ENCODE data around the gene MRPS22.

The MRPS22 gene

DNA sequence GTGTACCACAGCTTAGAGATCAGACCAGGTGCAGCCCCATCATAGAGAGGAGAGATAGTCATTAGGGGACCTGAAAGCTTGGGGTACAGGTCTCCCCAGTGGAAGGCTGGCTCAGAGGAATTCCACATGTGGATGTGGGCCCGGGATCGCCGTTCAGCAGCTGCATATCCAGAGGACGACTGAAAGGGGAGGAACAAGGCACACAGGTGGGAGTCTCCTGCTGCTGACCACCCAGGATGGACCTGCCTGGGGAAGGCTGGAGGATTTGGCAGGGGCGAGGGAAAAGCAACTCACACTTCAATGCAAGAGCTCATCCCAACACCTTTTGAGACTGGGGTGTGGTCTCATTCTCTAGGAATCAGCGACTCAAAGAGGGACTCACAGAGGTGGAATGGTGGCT, 25.0 kb upstream of the MRPS22 start:
- no peak for DNase-seq (ENCODE audit: low spot score in 2 of 2)
- H3K4me1 ChIP-seq: no peaks in the 10 kb centered on the region
- no peaks in the 10 kb centered on the region for H3K36me3 ChIP-seq (replicated peaks)
- peaks cover 3% of the 10 kb centered on the region for H3K27me3 ChIP-seq (ENCODE audit: low read depth)
- no peaks in the 10 kb centered on the region for H3K9me3 ChIP-seq
- no peak overlapping the region for H3K4me3 ChIP-seq
- in situ Hi-C loops (cut with MboI; ENCODE audit: low sequenced_read_pairs): no loop called here

DNA sequence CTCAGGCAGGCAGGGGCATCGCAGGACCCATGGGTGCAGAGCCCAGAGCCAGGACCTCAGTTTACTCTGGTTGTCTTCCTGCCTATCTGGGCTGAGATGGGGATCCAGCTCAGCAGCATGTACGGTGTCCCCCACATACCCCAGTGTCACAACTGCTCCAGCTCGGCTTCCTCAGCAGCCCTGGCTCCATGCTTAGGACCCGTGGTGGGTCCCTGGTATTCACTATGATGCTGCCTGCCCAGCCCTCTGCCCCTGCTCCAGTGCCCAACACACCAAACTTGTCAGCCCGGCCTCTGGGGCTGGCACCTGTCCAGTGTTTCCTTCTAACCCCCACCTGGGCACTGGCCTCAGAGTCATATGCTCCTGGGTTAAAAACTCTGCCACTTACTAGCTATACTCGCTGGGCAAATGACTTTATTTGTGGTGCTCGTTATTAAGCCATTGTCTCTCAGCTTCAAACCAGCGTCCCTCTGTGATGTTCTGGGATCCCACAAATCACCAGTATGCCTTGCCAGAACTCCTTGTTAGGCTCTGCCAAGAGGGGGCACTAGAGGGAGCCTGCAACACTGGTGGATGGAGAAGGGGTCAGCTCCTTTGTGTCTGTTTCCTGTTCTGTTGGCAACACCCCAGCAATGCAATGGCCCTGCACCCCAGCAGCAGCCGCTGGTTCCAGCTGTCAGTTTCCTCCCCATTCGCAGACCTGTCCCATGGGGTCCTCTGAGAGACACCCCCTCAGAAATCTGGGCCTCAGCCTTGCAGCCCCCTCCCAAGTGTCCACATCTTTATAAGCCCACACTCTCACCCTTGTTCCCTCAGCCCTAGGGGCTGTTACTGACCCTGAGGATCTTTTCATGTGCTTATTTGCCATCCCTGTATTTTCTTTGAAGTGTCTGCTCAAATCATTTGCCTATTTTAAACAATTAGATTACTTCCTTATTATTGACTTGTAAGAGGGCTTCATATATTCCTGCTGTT, 24.1 kb upstream of the MRPS22 start:
- Histone ChIP-seq H3K27me3 (ENCODE audit: low read depth) (peaks cover 6% of the 10 kb centered on the region), H3K4me3 (no peak overlapping the region), H3K4me1 (no peaks in the 10 kb centered on the region), H3K36me3 (replicated peaks) (no peaks in the 10 kb centered on the region), H3K9me3 (no peaks in the 10 kb centered on the region)
- peak in 1 of 2 experiments; percentile 61 for DNase-seq (ENCODE audit: low spot score in 2 of 2)
- in situ Hi-C loops (cut with MboI; ENCODE audit: low sequenced_read_pairs): no loop called here

DNA sequence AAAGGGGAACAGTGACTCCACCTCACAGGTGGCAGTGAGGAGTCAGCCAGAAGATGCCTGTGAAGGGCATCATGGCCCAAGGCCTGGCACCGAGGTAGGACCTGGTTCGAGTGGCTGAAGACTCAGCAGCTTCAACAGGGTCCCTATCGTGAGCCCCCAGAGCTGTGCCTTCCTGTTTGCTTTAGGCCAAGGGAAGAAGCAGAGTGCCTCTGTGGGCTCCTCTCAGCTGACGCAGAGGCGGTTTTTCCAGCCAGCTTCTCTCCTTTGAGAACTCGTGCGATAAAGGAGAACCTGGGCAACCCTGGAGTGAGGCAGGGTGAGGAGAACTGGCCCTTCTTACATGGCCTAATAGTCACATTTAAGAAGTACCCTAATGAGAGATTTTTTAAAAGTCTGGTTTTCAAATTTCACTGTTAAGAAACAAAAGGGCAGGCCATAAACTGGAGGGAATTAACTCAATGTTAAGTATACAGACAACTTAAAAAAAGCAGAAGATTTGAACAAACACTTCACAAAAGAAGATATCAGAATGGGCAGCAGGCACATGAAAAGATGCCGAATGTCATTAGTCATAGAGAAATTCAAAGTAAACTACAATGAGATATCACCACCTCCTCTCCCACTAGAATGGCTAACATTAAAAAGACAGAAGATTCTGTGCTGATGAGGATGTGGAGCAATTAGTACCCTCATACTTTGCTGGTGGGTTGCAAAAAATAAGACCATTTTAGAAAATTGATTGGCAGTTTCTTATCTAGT, 23.1 kb upstream of the MRPS22 start:
- Histone ChIP-seq H3K4me1 (no peaks in the 10 kb centered on the region), H3K36me3 (replicated peaks) (no peaks in the 10 kb centered on the region), H3K4me3 (no peak overlapping the region), H3K27me3 (ENCODE audit: low read depth) (peaks cover 6% of the 10 kb centered on the region), H3K9me3 (no peaks in the 10 kb centered on the region)
- in situ Hi-C loops (cut with MboI; ENCODE audit: low sequenced_read_pairs): no loop called here
- no peak for DNase-seq (ENCODE audit: low spot score in 2 of 2)

DNA sequence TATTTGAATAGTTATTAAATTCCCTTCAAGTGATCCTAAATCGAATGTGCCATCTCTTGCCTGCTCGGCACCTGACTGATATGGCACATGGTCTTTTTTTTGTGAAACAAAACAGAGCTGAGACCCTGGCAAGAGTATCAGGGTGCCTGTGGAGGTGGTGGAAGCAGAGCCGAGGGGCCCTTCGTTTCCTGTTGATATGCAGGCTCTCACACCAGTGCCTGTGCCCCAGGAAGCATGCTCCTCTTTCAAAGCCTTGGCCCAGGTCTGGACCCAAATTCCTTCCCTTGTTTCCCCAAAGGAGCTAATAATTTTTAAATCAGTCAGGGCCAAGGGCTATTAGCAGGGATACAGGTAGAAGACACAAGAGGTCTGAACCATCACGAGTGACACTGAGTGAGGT, 21.5 kb upstream of the MRPS22 start:
- Histone ChIP-seq H3K4me3 (no peak overlapping the region), H3K9me3 (no peaks in the 10 kb centered on the region), H3K27me3 (ENCODE audit: low read depth) (peaks cover 6% of the 10 kb centered on the region), H3K4me1 (no peaks in the 10 kb centered on the region), H3K36me3 (replicated peaks) (no peaks in the 10 kb centered on the region)
- in situ Hi-C loops (cut with MboI; ENCODE audit: low sequenced_read_pairs): no loop called here
- DNase-seq (ENCODE audit: low spot score in 2 of 2): no peak

DNA sequence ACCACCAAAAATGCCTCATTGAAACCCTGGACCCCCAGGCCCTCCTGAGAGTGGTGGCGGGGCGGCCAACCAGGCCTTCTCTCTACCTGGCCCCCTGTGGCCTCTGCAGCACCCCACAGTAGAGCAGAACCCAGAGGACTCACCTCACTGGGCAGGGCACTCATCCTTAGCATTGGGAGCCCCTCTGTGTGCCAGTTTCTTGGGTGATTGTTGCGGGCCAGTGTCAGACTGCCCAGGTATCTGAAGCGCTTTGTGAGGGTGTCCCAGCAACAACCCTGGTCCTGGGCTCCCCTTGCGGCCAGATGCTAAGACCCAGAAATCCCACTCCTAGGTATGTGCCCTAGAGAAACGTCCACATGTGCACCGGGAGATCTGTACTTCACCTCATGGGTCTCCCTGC, 20.7 kb upstream of the MRPS22 start:
- Histone ChIP-seq H3K36me3 (replicated peaks) (no peaks in the 10 kb centered on the region), H3K4me1 (no peaks in the 10 kb centered on the region), H3K9me3 (no peaks in the 10 kb centered on the region), H3K4me3 (no peak overlapping the region), H3K27me3 (ENCODE audit: low read depth) (peaks cover 6% of the 10 kb centered on the region)
- in situ Hi-C loops (cut with MboI; ENCODE audit: low sequenced_read_pairs): no loop called here
- no peak for DNase-seq (ENCODE audit: low spot score in 2 of 2)

DNA sequence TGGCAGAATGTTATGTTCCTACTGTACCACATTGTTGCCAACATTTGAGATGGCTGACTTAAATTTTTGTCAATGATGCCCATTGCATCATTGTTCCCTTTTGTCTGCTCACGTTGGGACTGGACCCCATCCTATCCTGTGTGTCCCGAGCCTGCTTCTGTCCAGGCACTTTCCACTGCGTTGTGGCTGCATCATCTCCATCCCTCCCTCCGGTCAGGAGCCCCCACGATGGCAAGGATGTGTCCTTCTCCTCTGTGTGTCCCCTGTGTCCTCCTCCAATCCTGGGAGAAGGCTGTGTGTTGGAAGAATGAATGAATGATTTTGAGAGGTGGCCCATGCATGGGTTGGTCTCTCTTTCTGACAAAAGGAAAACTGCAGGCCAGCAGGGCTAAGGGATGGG, 19.4 kb upstream of the MRPS22 start:
- H3K36me3 ChIP-seq (replicated peaks): no peaks in the 10 kb centered on the region
- no peak for DNase-seq (ENCODE audit: low spot score in 2 of 2)
- peaks cover 6% of the 10 kb centered on the region for H3K27me3 ChIP-seq (ENCODE audit: low read depth)
- no peaks in the 10 kb centered on the region for H3K4me1 ChIP-seq
- H3K9me3 ChIP-seq: no peaks in the 10 kb centered on the region
- in situ Hi-C loops (cut with MboI; ENCODE audit: low sequenced_read_pairs): no loop called here
- no peak overlapping the region for H3K4me3 ChIP-seq

DNA sequence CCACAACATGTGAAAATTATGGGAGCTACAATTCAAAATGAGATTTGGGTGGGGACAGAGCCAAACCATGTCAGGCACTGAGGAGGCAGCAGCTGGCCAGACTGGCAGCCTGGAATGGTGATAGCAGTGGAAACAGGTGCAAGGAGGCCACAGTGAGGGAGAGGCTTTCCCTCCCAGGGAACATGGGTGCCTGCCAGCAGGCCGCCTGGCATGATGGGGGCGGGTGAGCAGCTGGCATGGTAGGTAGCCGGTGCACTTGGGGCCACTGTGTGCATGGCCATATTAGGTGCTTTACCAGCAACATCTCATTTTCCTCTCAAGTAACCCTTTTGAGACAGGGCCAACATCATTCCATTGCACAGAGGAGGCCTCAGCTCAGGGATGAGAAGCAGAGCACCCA, 18.3 kb upstream of the MRPS22 start:
- peaks cover 6% of the 10 kb centered on the region for H3K27me3 ChIP-seq (ENCODE audit: low read depth)
- no peaks in the 10 kb centered on the region for H3K36me3 ChIP-seq (replicated peaks)
- no peak for DNase-seq (ENCODE audit: low spot score in 2 of 2)
- H3K9me3 ChIP-seq: no peaks in the 10 kb centered on the region
- in situ Hi-C loops (cut with MboI; ENCODE audit: low sequenced_read_pairs): no loop called here
- no peak overlapping the region for H3K4me3 ChIP-seq
- H3K4me1 ChIP-seq: no peaks in the 10 kb centered on the region

DNA sequence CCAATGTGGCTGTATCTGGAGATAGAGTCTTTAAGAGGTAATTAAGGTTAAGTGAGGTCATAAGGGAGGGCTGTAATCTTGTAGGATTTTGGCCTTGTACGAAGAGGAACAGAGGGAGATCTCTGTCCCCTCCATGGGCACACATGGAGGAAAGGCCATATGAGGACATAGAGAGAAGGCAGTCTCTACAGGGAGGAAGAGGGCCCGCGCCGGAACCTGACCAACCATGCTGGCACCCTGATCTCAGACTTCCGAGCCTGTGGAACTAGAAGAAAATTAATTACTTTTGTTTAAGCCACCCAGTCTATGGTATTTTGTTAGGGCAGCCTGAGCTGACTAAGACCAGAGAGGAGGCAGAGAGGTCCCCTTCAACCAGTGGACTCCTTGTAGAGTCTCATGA, 17.7 kb upstream of the MRPS22 start:
- in situ Hi-C loops (cut with MboI; ENCODE audit: low sequenced_read_pairs): no loop called here
- Histone ChIP-seq H3K9me3 (no peaks in the 10 kb centered on the region), H3K4me1 (no peaks in the 10 kb centered on the region), H3K36me3 (replicated peaks) (no peaks in the 10 kb centered on the region), H3K27me3 (ENCODE audit: low read depth) (peaks cover 6% of the 10 kb centered on the region), H3K4me3 (no peak overlapping the region)
- DNase-seq (ENCODE audit: low spot score in 2 of 2): no peak

DNA sequence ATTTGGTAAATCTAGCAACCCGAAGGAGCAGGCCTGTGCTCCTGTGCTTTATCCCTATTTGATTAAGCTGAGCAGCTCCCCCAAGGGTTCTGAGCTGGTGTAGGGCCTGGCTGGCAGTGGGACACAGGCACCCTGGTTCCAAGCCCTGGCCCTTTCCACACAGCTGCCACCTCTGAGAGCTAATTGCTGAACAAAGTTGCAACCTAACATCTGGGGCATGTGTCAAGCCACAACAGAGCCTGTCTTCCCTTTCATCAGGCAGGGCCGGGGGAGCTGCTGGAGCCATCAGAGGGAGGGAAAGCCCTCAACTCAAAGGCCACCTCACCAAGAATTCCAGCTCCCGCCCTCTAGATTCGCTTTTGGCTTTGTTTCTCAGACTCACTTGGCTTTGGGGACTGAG, 17.1 kb upstream of the MRPS22 start:
- no peak overlapping the region for H3K4me3 ChIP-seq
- in situ Hi-C loops (cut with MboI; ENCODE audit: low sequenced_read_pairs): no loop called here

DNA sequence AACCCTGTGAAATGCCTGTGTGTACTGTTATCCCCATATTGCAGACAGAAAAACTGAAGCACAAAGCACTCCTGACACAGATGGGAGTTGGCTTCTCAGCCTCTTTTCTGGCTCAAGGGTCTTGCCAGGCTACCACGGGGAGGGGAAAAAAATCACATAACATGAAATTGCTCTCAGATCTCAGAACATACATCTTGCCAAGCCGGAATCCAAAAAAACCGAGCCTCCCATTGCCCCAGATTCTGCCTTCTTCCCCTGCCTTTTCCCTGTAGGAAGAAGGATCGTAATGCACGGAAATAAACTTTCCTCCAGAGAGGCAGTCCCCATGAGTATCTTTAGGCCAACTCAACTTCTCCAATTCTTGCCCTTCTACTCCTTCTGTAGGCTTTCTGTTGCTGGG, 16.6 kb upstream of the MRPS22 start:
- no peaks in the 10 kb centered on the region for H3K4me1 ChIP-seq
- H3K36me3 ChIP-seq (replicated peaks): no peaks in the 10 kb centered on the region
- peaks cover 8% of the 10 kb centered on the region for H3K27me3 ChIP-seq (ENCODE audit: low read depth)
- in situ Hi-C loops (cut with MboI; ENCODE audit: low sequenced_read_pairs): no loop called here
- no peak for DNase-seq (ENCODE audit: low spot score in 2 of 2)
- H3K4me3 ChIP-seq: no peak overlapping the region
- H3K9me3 ChIP-seq: no peaks in the 10 kb centered on the region

More for the DNA sequence above, 17.1 kb upstream of the MRPS22 start:
- peaks cover 6% of the 10 kb centered on the region for H3K27me3 ChIP-seq (ENCODE audit: low read depth)
- H3K36me3 ChIP-seq (replicated peaks): no peaks in the 10 kb centered on the region
- H3K4me1 ChIP-seq: no peaks in the 10 kb centered on the region
- no peaks in the 10 kb centered on the region for H3K9me3 ChIP-seq
- DNase-seq (ENCODE audit: low spot score in 2 of 2): no peak

DNA sequence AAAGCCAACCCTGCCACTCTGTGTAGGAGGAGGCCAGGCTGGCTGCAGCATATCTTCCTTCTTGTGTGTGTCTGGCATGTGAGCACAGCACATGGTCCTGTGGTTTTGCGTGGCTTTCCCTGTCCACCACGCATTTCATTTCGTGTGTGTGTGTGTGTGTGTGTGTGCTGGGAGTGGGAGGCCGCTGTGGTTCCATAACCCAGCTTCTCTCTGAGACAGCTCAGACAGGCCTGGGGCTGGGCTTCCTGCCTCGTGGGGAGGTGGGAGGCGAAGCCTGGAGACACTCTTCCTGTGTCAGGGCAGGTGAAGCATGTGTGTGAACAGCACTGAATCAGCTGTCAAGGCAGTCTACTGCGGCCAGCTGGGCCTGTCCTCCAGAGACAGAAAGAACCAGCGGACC, 16.0 kb upstream of the MRPS22 start:
- Histone ChIP-seq H3K4me3 (no peak overlapping the region), H3K27me3 (ENCODE audit: low read depth) (peaks cover 14% of the 10 kb centered on the region), H3K36me3 (replicated peaks) (no peaks in the 10 kb centered on the region), H3K9me3 (no peaks in the 10 kb centered on the region), H3K4me1 (no peaks in the 10 kb centered on the region)
- in situ Hi-C loops (cut with MboI; ENCODE audit: low sequenced_read_pairs): no loop called here
- no peak for DNase-seq (ENCODE audit: low spot score in 2 of 2)

DNA sequence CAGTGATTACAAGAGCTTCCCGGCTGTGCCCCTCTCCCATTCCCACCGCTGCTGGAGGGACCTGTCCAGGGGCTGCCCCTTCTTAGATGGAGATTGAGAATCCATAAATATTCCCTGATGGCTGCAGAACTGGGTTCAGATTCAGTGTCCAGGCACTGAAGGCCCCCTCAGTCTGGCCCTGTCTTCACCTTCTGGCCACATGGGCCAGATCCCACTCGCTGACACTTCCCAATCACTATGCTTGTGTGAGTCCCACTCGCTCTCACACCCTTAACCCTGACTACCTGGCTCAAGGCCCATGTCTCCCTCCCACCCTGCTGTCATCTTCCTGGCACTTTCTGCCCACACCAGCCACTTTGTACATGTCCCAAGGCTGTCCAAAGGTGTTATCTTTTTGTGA, 15.5 kb upstream of the MRPS22 start:
- no peaks in the 10 kb centered on the region for H3K36me3 ChIP-seq (replicated peaks)
- DNase-seq (ENCODE audit: low spot score in 2 of 2): no peak
- no peaks in the 10 kb centered on the region for H3K4me1 ChIP-seq
- H3K9me3 ChIP-seq: no peaks in the 10 kb centered on the region
- H3K4me3 ChIP-seq: no peak overlapping the region
- in situ Hi-C loops (cut with MboI; ENCODE audit: low sequenced_read_pairs): no loop called here
- peaks cover 14% of the 10 kb centered on the region for H3K27me3 ChIP-seq (ENCODE audit: low read depth)

DNA sequence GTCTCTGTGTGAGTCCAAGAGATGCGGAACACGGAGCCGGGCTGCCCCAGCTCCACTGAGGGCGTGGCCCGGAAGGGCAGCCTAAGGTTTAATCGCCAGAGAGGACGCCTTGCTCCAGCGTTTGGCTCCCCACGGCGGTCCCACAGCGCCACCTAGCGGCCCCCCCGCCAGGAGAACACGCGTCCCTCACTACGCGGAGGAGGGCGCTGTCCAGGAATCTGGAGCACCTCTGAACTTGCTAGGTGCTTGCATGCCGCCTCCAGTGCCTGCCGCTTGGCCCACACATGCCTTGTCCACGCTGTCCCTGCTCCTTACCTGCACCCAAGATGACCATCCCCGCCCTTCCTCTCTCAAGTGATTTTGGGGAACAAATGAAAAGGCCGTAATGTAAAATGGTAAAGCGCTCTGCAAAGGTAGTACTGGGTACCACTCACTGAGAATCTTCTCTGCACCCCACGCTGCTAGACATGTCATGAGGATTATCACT, 14.4 kb upstream of the MRPS22 start:
- in situ Hi-C loops (cut with MboI; ENCODE audit: low sequenced_read_pairs): no loop called here
- Histone ChIP-seq H3K36me3 (replicated peaks) (no peaks in the 10 kb centered on the region), H3K27me3 (ENCODE audit: low read depth) (peaks cover 10% of the 10 kb centered on the region), H3K4me3 (peak overlapping the region; percentile 21), H3K9me3 (no peaks in the 10 kb centered on the region), H3K4me1 (no peaks in the 10 kb centered on the region)
- DNase-seq (ENCODE audit: low spot score in 2 of 2): peak; percentile 70 to 95

DNA sequence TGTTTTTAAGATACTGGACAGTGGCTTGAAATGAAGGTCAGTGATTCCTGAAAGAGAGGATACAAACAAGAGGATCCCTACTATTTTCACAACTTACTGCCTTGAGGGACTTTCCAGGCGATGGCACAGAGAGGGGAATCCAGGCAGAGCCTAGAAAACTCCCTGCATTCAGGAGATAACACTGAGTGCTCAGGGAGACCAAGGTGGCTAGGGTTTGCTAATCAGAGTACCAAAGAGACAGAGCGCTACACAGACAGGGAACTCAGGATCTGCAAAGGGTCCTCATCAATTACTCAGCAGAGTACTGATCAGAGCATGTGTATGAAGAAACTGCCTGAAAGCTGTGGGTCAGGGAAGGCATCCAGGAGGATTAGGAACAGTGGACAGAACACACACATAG, 11.7 kb upstream of the MRPS22 start:
- Histone ChIP-seq H3K27me3 (ENCODE audit: low read depth) (peaks cover 11% of the 10 kb centered on the region), H3K4me3 (no peak overlapping the region), H3K4me1 (no peaks in the 10 kb centered on the region), H3K9me3 (no peaks in the 10 kb centered on the region), H3K36me3 (replicated peaks) (no peaks in the 10 kb centered on the region)
- no peak for DNase-seq (ENCODE audit: low spot score in 2 of 2)
- in situ Hi-C loops (cut with MboI; ENCODE audit: low sequenced_read_pairs): no loop called here
